ENCODE measurements around the gene MEX3A. TPM values are rescaled to one million over a fixed set of nuclear protein-coding genes. Genes with fewer than 3 reads are reported as not detected.
"Not testable (repeated sequence)": the region's sequence is repeated elsewhere in the genome, so short reads cannot be mapped to it uniquely, and the experiment has no call there.

The MEX3A gene
- total RNA-seq, 2 experiments from 2014 or later = 0.34 to 0.35 TPM

- Mint-ChIP-seq H3K9me3 (no peaks in the 10 kb centered on the region), H3K27me3 (peaks cover 38% of the 10 kb centered on the region), H3K4me3 (peak overlapping the region; percentile 82), H3K4me1 (peaks cover 2% of the 10 kb centered on the region), H3K36me3 (no peaks in the 10 kb centered on the region), H3K27ac (no peak overlapping the region)
- no peak for DNase-seq
Observed at GRCh38 chr1:156081180-156081916, 917 bp downstream of the MEX3A start.

GRCh38 chr1:156080863-156081179 lies 1.4 kb downstream of the MEX3A start:
- Mint-ChIP-seq H3K36me3 (no peaks in the 10 kb centered on the region), H3K9me3 (no peaks in the 10 kb centered on the region), H3K27me3 (peaks cover 34% of the 10 kb centered on the region), H3K4me3 (peak overlapping the region; percentile 9), H3K27ac (no peak overlapping the region), H3K4me1 (peaks cover 2% of the 10 kb centered on the region)
- no peak for DNase-seq

- no peak overlapping the region for H3K4me3 Mint-ChIP-seq
- peaks cover 30% of the 10 kb centered on the region for H3K27me3 Mint-ChIP-seq
Observed at GRCh38 chr1:156080241-156080862, 1.9 kb downstream of the MEX3A start.

GRCh38 chr1:156079762-156080161 lies 2.5 kb downstream of the MEX3A start:
- Mint-ChIP-seq H3K36me3 (no peaks in the 10 kb centered on the region), H3K4me1 (peaks cover 2% of the 10 kb centered on the region), H3K9me3 (no peaks in the 10 kb centered on the region), H3K27me3 (peaks cover 24% of the 10 kb centered on the region), H3K4me3 (no peak overlapping the region), H3K27ac (no peak overlapping the region)
- DNase-seq = no peak

More at GRCh38 chr1:156080241-156080862, 1.9 kb downstream of the MEX3A start:
- H3K4me1 Mint-ChIP-seq = peaks cover 2% of the 10 kb centered on the region
- no peaks in the 10 kb centered on the region for H3K36me3 Mint-ChIP-seq
- no peak overlapping the region for H3K27ac Mint-ChIP-seq
- H3K9me3 Mint-ChIP-seq = no peaks in the 10 kb centered on the region
- DNase-seq = no peak

- DNase-seq = no peak
- Mint-ChIP-seq H3K9me3 (no peaks in the 10 kb centered on the region), H3K36me3 (no peaks in the 10 kb centered on the region), H3K4me1 (peaks cover 2% of the 10 kb centered on the region), H3K4me3 (no peak overlapping the region), H3K27me3 (peaks cover 14% of the 10 kb centered on the region), H3K27ac (no peak overlapping the region)
Observed at GRCh38 chr1:156078728-156079127, 3.5 kb downstream of the MEX3A start.

- H3K4me1 Mint-ChIP-seq = no peaks in the 10 kb centered on the region
- H3K27ac Mint-ChIP-seq = no peak overlapping the region
- no peaks in the 10 kb centered on the region for H3K36me3 Mint-ChIP-seq
- peaks cover 5% of the 10 kb centered on the region for H3K27me3 Mint-ChIP-seq
- no peak for DNase-seq
- H3K9me3 Mint-ChIP-seq = no peaks in the 10 kb centered on the region
- no peak overlapping the region for H3K4me3 Mint-ChIP-seq
Observed at GRCh38 chr1:156077430-156077760, 4.9 kb downstream of the MEX3A start.

- no peak overlapping the region for H3K4me3 Mint-ChIP-seq
- H3K4me1 Mint-ChIP-seq = no peaks in the 10 kb centered on the region
- no peaks in the 10 kb centered on the region for H3K36me3 Mint-ChIP-seq
- DNase-seq = no peak
- peaks cover 5% of the 10 kb centered on the region for H3K27me3 Mint-ChIP-seq
- no peak overlapping the region for H3K27ac Mint-ChIP-seq
- no peaks in the 10 kb centered on the region for H3K9me3 Mint-ChIP-seq
Observed at GRCh38 chr1:156076609-156077429, 5.4 kb downstream of the MEX3A start.

- H3K27me3 Mint-ChIP-seq = no peaks in the 10 kb centered on the region
- no peaks in the 10 kb centered on the region for H3K9me3 Mint-ChIP-seq
- H3K36me3 Mint-ChIP-seq = no peaks in the 10 kb centered on the region
- DNase-seq = no peak
- no peak overlapping the region for H3K27ac Mint-ChIP-seq
- H3K4me1 Mint-ChIP-seq = no peaks in the 10 kb centered on the region
- H3K4me3 Mint-ChIP-seq = peak overlapping the region; percentile 33
Observed at GRCh38 chr1:156075775-156076204, 6.5 kb downstream of the MEX3A start.

- Mint-ChIP-seq H3K9me3 (no peaks in the 10 kb centered on the region), H3K4me1 (no peaks in the 10 kb centered on the region), H3K27ac (no peak overlapping the region), H3K27me3 (no peaks in the 10 kb centered on the region), H3K4me3 (no peak overlapping the region), H3K36me3 (no peaks in the 10 kb centered on the region)
- no peak for DNase-seq
Observed at GRCh38 chr1:156075162-156075561, 7.1 kb downstream of the MEX3A start.

- Mint-ChIP-seq H3K27ac (no peak overlapping the region), H3K27me3 (no peaks in the 10 kb centered on the region), H3K9me3 (no peaks in the 10 kb centered on the region), H3K4me3 (no peak overlapping the region), H3K4me1 (no peaks in the 10 kb centered on the region), H3K36me3 (no peaks in the 10 kb centered on the region)
- DNase-seq = no peak
Observed at GRCh38 chr1:156074661-156075060, 7.6 kb downstream of the MEX3A start.

GRCh38 chr1:156073740-156074139 lies 8.5 kb downstream of the MEX3A start:
- Mint-ChIP-seq H3K4me3 (no peak overlapping the region), H3K27ac (no peak overlapping the region), H3K4me1 (no peaks in the 10 kb centered on the region), H3K36me3 (no peaks in the 10 kb centered on the region), H3K27me3 (no peaks in the 10 kb centered on the region), H3K9me3 (no peaks in the 10 kb centered on the region)
- DNase-seq = no peak

GRCh38 chr1:156073110-156073687 lies 9.1 kb downstream of the MEX3A start:
- Mint-ChIP-seq H3K27me3 (no peaks in the 10 kb centered on the region), H3K9me3 (no peaks in the 10 kb centered on the region), H3K27ac (no peak overlapping the region), H3K4me1 (no peaks in the 10 kb centered on the region), H3K4me3 (no peak overlapping the region), H3K36me3 (no peaks in the 10 kb centered on the region)
- DNase-seq = no peak

GRCh38 chr1:156072251-156072650 lies 10.0 kb downstream of the MEX3A start:
- Mint-ChIP-seq H3K36me3 (no peaks in the 10 kb centered on the region), H3K27ac (no peak overlapping the region), H3K9me3 (no peaks in the 10 kb centered on the region), H3K4me3 (no peak overlapping the region), H3K4me1 (no peaks in the 10 kb centered on the region), H3K27me3 (peaks cover 2% of the 10 kb centered on the region)
- no peak for DNase-seq

GRCh38 chr1:156071332-156071816 lies 10.9 kb downstream of the MEX3A start:
- not testable (repeated sequence) for H3K27ac Mint-ChIP-seq, H3K4me1 Mint-ChIP-seq

GRCh38 chr1:156070548-156070947 lies 11.7 kb downstream of the MEX3A start:
- DNase-seq = no peak
- Mint-ChIP-seq H3K9me3 (no peaks in the 10 kb centered on the region), H3K36me3 (no peaks in the 10 kb centered on the region), H3K4me1 (peaks cover 4% of the 10 kb centered on the region), H3K4me3 (no peak overlapping the region), H3K27ac (no peak overlapping the region), H3K27me3 (peaks cover 3% of the 10 kb centered on the region)

More at GRCh38 chr1:156071332-156071816, 10.9 kb downstream of the MEX3A start:
- not testable (repeated sequence) for H3K9me3 Mint-ChIP-seq, H3K27me3 Mint-ChIP-seq, H3K36me3 Mint-ChIP-seq, DNase-seq, H3K4me3 Mint-ChIP-seq

All from activated naive CD8-positive, alpha-beta T cell treated with anti-CD3 and anti-CD28 coated beads for 36 hours (primary cell).